ENCODE data around the gene KCNT1. TPM values are rescaled to one million over a fixed set of nuclear protein-coding genes. Genes with fewer than 3 reads are reported as not detected.
A peak's percentile ranks its signal among the peaks of the same experiment; 100 is the strongest.

Gene KCNT1
- total RNA-seq, 2 experiments from 2014 or later, result not detected

- Mint-ChIP-seq H3K4me3 (no peak overlapping the region), H3K27ac (no peak overlapping the region), H3K4me1 (no peaks in the 10 kb centered on the region), H3K36me3 (no peaks in the 10 kb centered on the region), H3K9me3 (no peaks in the 10 kb centered on the region), H3K27me3 (no peaks in the 10 kb centered on the region)
- DNase-seq, result no peak
Measured at GRCh38 chr9:135790356-135790755, 88.4 kb downstream of the KCNT1 start.

DNA sequence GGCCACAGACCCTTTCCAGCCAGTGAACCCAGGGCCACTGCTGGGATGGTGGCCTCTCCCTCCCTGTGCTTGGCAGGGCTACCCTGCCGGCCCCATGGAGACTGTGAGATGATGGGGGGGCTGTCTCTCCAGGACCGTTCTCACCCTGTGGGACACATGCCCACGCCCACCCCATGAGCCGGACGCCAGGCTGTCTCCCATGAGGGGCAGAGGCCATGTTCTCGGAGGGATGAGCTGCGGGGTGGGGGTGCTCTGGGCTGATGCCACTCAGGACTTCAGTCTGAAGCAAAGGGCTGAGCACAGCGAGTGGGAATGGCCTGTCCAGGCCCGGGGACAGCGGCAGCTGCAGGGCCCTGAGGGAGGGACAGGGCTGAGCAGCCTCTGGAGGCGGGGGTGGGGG lies 88.9 kb downstream of the KCNT1 start:
- no peaks in the 10 kb centered on the region for H3K9me3 Mint-ChIP-seq
- no peak for DNase-seq
- no peaks in the 10 kb centered on the region for H3K27me3 Mint-ChIP-seq
- H3K36me3 Mint-ChIP-seq, result no peaks in the 10 kb centered on the region
- no peak overlapping the region for H3K27ac Mint-ChIP-seq
- no peak overlapping the region for H3K4me3 Mint-ChIP-seq
- no peaks in the 10 kb centered on the region for H3K4me1 Mint-ChIP-seq

GRCh38 chr9:135791431-135792267 lies 89.7 kb downstream of the KCNT1 start:
- no peaks in the 10 kb centered on the region for H3K9me3 Mint-ChIP-seq
- H3K4me1 Mint-ChIP-seq, result no peaks in the 10 kb centered on the region
- H3K36me3 Mint-ChIP-seq, result no peaks in the 10 kb centered on the region
- no peaks in the 10 kb centered on the region for H3K27me3 Mint-ChIP-seq
- no peak overlapping the region for H3K27ac Mint-ChIP-seq
- DNase-seq, result no peak
- no peak overlapping the region for H3K4me3 Mint-ChIP-seq

DNA sequence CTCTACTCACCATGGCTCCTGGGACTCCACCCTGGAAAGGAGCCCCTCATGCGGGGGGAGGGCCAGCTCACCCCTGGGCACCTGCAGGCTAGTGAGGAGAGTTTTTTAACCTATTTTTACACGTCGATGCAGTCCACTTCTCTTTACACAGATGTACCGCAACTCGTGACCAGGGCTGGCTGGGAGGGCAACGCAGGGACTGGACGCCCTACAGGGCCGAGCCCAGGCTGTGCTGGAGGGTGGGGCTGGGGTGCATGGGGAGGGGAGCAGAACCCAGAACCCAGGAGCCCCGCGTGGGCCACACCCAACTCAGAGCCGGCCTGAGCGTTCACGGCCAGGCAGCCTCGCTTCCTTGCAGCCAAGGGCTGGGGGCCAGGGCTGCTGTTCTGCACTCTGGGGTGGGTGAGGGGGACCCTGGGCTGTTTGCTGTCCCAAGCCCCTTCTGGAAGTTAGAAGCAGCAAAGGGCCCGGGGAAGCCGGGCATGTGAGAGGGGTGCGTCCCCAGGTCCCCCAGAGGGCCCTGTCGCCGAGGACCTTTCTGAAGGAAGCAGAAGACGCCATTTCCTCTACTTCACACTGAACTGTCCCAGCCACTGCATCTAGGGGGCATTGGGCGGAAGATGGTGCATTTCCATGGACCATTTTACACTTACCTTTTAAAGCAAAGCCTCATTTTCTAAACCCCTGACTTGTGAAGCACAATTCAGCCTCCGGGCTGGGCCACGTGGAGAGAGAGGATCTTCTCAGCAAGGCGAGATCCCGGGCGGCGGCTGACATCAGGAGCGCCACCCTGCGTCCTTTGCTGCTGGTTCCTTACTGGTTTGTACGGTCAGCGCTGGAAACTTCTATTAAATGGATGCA lies 90.5 kb downstream of the KCNT1 start:
- H3K4me3 Mint-ChIP-seq, result no peak overlapping the region
- H3K4me1 Mint-ChIP-seq, result no peaks in the 10 kb centered on the region
- no peaks in the 10 kb centered on the region for H3K36me3 Mint-ChIP-seq
- no peak overlapping the region for H3K27ac Mint-ChIP-seq
- DNase-seq, result no peak
- H3K27me3 Mint-ChIP-seq, result no peaks in the 10 kb centered on the region
- H3K9me3 Mint-ChIP-seq, result no peaks in the 10 kb centered on the region

GRCh38 chr9:135793221-135794056 lies 91.5 kb downstream of the KCNT1 start:
- Mint-ChIP-seq H3K27me3 (no peaks in the 10 kb centered on the region), H3K27ac (no peak overlapping the region), H3K4me3 (no peak overlapping the region), H3K4me1 (no peaks in the 10 kb centered on the region), H3K9me3 (no peaks in the 10 kb centered on the region), H3K36me3 (no peaks in the 10 kb centered on the region)
- DNase-seq, result no peak

- no peaks in the 10 kb centered on the region for H3K9me3 Mint-ChIP-seq
- DNase-seq, result no peak
- H3K36me3 Mint-ChIP-seq, result no peaks in the 10 kb centered on the region
- H3K4me1 Mint-ChIP-seq, result no peaks in the 10 kb centered on the region
- H3K4me3 Mint-ChIP-seq, result no peak overlapping the region
- H3K27me3 Mint-ChIP-seq, result no peaks in the 10 kb centered on the region
- no peak overlapping the region for H3K27ac Mint-ChIP-seq
Measured at GRCh38 chr9:135794057-135794335, 92.0 kb downstream of the KCNT1 start.

DNA sequence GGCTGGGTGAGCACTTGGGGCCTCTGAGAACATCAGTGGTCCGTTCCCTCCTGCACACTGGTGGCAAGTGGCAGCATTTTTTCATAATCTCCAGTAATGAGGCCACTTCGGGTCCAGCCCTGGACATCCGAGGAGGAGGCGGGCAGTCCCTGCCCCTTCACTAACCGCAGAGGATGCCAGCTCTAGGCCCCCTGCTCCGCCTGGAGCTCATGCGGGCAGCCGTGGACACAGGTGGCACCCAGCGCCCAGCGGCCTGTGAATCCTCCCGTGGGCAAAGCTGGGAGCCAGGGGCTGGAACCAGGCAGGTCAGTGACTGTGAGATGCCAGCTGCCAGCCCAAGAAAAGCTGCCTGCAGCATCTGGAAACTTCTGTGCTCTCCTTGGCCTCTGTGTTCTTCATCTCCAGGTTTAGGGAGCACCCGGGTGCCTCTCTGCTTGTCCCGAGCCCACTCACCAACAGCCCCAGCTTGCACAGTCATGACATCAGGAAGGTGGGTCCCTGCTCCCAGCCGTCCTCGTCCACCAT lies 92.4 kb downstream of the KCNT1 start:
- Mint-ChIP-seq H3K4me3 (no peak overlapping the region), H3K27ac (no peak overlapping the region), H3K4me1 (no peaks in the 10 kb centered on the region), H3K9me3 (no peaks in the 10 kb centered on the region), H3K27me3 (no peaks in the 10 kb centered on the region), H3K36me3 (no peaks in the 10 kb centered on the region)
- DNase-seq, result no peak

GRCh38 chr9:135795391-135795790 lies 93.4 kb downstream of the KCNT1 start:
- no peak for DNase-seq
- no peaks in the 10 kb centered on the region for H3K9me3 Mint-ChIP-seq
- no peak overlapping the region for H3K4me3 Mint-ChIP-seq
- no peaks in the 10 kb centered on the region for H3K27me3 Mint-ChIP-seq
- no peak overlapping the region for H3K27ac Mint-ChIP-seq
- H3K4me1 Mint-ChIP-seq, result no peaks in the 10 kb centered on the region
- H3K36me3 Mint-ChIP-seq, result no peaks in the 10 kb centered on the region

DNA sequence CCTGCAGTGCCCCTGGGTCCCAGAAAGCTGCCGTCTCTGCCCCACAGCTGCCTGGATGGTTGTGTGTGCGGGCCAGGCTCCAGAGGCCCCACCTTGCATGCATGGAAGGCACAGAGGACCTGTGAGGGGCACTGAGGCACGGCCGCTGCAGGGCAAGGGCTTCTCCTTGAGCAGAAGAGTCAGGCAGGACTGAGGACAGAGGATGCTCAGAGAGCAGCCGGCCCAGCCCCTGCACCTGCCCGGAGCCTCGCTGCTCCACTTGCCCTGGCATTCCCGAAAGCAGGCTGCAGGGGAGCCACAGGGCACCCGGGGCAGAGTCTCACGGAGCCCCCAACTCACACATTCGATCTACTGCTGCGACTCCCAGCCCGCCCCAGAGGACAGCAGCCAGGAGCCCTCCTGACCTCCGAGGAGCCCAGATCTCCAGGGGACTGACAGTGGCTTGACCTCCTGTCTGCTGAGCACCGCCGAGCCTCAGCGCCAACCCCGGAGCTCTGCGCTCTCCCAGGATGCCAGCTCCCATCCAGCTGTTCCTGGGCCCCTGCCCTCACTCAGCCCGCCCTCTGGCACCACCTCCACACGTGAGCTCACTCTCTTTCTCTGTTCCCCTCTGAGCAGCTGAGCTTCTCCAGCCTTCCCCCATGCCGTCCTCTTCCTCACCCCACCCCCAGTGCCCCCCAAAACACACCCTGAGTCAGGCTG lies 95.0 kb downstream of the KCNT1 start:
- H3K9me3 Mint-ChIP-seq, result no peaks in the 10 kb centered on the region
- H3K27me3 Mint-ChIP-seq, result no peaks in the 10 kb centered on the region
- H3K4me1 Mint-ChIP-seq, result no peaks in the 10 kb centered on the region
- DNase-seq, result no peak
- no peak overlapping the region for H3K27ac Mint-ChIP-seq
- no peaks in the 10 kb centered on the region for H3K36me3 Mint-ChIP-seq
- H3K4me3 Mint-ChIP-seq, result no peak overlapping the region

- no peaks in the 10 kb centered on the region for H3K4me1 Mint-ChIP-seq
- no peak overlapping the region for H3K27ac Mint-ChIP-seq
- H3K9me3 Mint-ChIP-seq, result no peaks in the 10 kb centered on the region
- H3K27me3 Mint-ChIP-seq, result no peaks in the 10 kb centered on the region
- DNase-seq, result peak; percentile 24
- H3K4me3 Mint-ChIP-seq, result no peak overlapping the region
- no peaks in the 10 kb centered on the region for H3K36me3 Mint-ChIP-seq
Measured at GRCh38 chr9:135797507-135798262, 95.7 kb downstream of the KCNT1 start.

DNA sequence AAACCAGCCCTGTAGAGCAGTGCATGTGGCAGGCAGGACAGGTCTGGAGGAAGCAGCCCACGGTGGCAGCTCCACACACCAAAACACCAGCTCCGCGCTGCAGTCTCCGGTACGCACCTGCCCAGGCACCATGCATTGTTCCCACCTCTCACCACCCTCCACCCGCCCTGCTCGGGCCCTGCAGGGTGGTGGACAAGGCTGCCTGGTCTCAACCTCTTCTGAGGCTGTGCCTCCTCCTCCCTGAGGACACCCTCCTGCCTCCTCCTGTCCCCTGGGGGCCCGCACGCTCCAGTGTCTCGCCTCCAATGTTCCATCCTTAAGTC lies 96.2 kb downstream of the KCNT1 start:
- H3K27me3 Mint-ChIP-seq, result no peaks in the 10 kb centered on the region
- no peak for DNase-seq
- no peak overlapping the region for H3K4me3 Mint-ChIP-seq
- H3K9me3 Mint-ChIP-seq, result no peaks in the 10 kb centered on the region
- no peak overlapping the region for H3K27ac Mint-ChIP-seq
- H3K4me1 Mint-ChIP-seq, result no peaks in the 10 kb centered on the region
- H3K36me3 Mint-ChIP-seq, result no peaks in the 10 kb centered on the region

- Mint-ChIP-seq H3K36me3 (no peaks in the 10 kb centered on the region), H3K27me3 (no peaks in the 10 kb centered on the region), H3K27ac (no peak overlapping the region), H3K4me3 (no peak overlapping the region), H3K9me3 (no peaks in the 10 kb centered on the region), H3K4me1 (no peaks in the 10 kb centered on the region)
- no peak for DNase-seq
Measured at GRCh38 chr9:135799261-135799660, 97.3 kb downstream of the KCNT1 start.

DNA sequence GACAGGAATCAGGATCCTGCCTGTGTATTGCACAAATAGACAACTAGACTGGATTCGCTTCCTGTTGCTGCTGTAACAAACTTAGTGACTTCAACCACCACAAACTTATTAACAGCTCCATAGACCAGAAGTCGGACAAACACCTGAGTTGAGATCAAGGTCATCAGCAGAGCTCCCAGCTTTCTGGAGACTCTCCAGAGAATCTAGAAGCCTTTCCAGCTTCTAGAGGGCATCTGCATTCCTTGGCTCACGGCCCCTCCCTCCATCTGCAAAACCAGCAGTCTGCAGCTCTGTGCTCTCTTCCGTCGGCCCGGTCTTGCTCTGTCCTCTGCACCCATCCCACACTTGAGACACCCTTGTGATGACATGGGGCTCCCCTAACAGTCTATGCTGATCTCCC lies 99.1 kb downstream of the KCNT1 start:
- Mint-ChIP-seq H3K27me3 (no peaks in the 10 kb centered on the region), H3K4me3 (no peak overlapping the region), H3K27ac (no peak overlapping the region), H3K36me3 (no peaks in the 10 kb centered on the region), H3K9me3 (no peaks in the 10 kb centered on the region), H3K4me1 (peaks cover 3% of the 10 kb centered on the region)
- no peak for DNase-seq

GRCh38 chr9:135802876-135803419 lies 101.0 kb downstream of the KCNT1 start:
- H3K9me3 Mint-ChIP-seq, result no peaks in the 10 kb centered on the region
- H3K27me3 Mint-ChIP-seq, result no peaks in the 10 kb centered on the region
- no peak overlapping the region for H3K4me3 Mint-ChIP-seq
- DNase-seq, result no peak
- peaks cover 4% of the 10 kb centered on the region for H3K4me1 Mint-ChIP-seq
- peak overlapping the region; percentile 15 for H3K27ac Mint-ChIP-seq
- no peaks in the 10 kb centered on the region for H3K36me3 Mint-ChIP-seq

Measured in activated naive CD8-positive, alpha-beta T cell treated with anti-CD3 and anti-CD28 coated beads for 36 hours (primary cell).